ENCODE measurements around the gene GRK5.
A peak's percentile ranks its signal among the peaks of the same experiment; 100 is the strongest.

GRK5 gene

GRCh38 chr10:119412244-119413092, 205.1 kb downstream of the GRK5 start:
- DNase-seq = no peak

GRCh38 chr10:119413093-119413453, 205.7 kb downstream of the GRK5 start:
- no peak for DNase-seq

GRCh38 chr10:119413471-119414080, 206.2 kb downstream of the GRK5 start:
- DNase-seq = no peak

- no peak for DNase-seq
Observed at GRCh38 chr10:119414081-119414611, 206.8 kb downstream of the GRK5 start.

- no peak for DNase-seq
Observed at GRCh38 chr10:119415121-119415520, 207.8 kb downstream of the GRK5 start.

- DNase-seq = no peak
Observed at GRCh38 chr10:119415536-119416503, 208.4 kb downstream of the GRK5 start.

- DNase-seq = peak; percentile 64
Observed at GRCh38 chr10:119416855-119417254, 209.5 kb downstream of the GRK5 start.

- no peak for DNase-seq
Observed at GRCh38 chr10:119417852-119418251, 210.5 kb downstream of the GRK5 start.

GRCh38 chr10:119418362-119418761, 211.0 kb downstream of the GRK5 start:
- DNase-seq = no peak

GRCh38 chr10:119419931-119420330, 212.6 kb downstream of the GRK5 start:
- no peak for DNase-seq

- DNase-seq = no peak
Observed at GRCh38 chr10:119420950-119421875, 213.8 kb downstream of the GRK5 start.

- DNase-seq = no peak
Observed at GRCh38 chr10:119421891-119422681, 214.7 kb downstream of the GRK5 start.

- DNase-seq = no peak
Observed at GRCh38 chr10:119422682-119423509, 215.5 kb downstream of the GRK5 start.

- DNase-seq = no peak
Observed at GRCh38 chr10:119423510-119424257, 216.3 kb downstream of the GRK5 start.

- DNase-seq = no peak
Observed at GRCh38 chr10:119424258-119424975, 217.0 kb downstream of the GRK5 start.

GRCh38 chr10:119425102-119425880, 217.9 kb downstream of the GRK5 start:
- DNase-seq = no peak

- DNase-seq = no peak
Observed at GRCh38 chr10:119425881-119426170, 218.5 kb downstream of the GRK5 start.

GRCh38 chr10:119426699-119427098, 219.3 kb downstream of the GRK5 start:
- DNase-seq = no peak
